ENCODE results near the gene ARRB1.
A peak's percentile ranks its signal among the peaks of the same experiment; 100 is the strongest.

GRCh38 chr11:75342966-75343870 lies 8.2 kb downstream of the ARRB1 start:
- TF ChIP-seq PHB2 (IDR thresholded peaks at IDR 0.05; ENCODE audit: partially characterized antibody) (no peak), TAF1 (CRISPR knock-in tag; IDR thresholded peaks at IDR 0.05) (no peak), ZNF782 (CRISPR knock-in tag; IDR thresholded peaks at IDR 0.05; ENCODE audit: borderline replicate concordance) (no peak), DBP (CRISPR knock-in tag; IDR thresholded peaks at IDR 0.05; ENCODE audit: not compliant biosample characterization) (no peak), TFDP2 (CRISPR knock-in tag; IDR thresholded peaks at IDR 0.05) (no peak), NR2F2 (IDR thresholded peaks at IDR 0.05; ENCODE audit: borderline replicate concordance, low read depth) (no peak), ZNF460 (CRISPR knock-in tag; IDR thresholded peaks at IDR 0.05; ENCODE audit: borderline replicate concordance) (no peak), POLR2AphosphoS5 (IDR thresholded peaks at IDR 0.05; ENCODE audit: low read depth, low read length) (no peak), BCL6 (CRISPR knock-in tag; IDR thresholded peaks at IDR 0.05) (peak; percentile 32; the same call in 1 of the 2 replicates), HMGXB4 (CRISPR knock-in tag; IDR thresholded peaks at IDR 0.05; ENCODE audit: borderline replicate concordance in 1 of 2, low read depth in 1 of 2) (no peak), KLF15 (CRISPR knock-in tag; IDR thresholded peaks at IDR 0.05; ENCODE audit: borderline replicate concordance) (no peak), ZNF337 (CRISPR knock-in tag; IDR thresholded peaks at IDR 0.05; ENCODE audit: borderline replicate concordance, low read depth) (no peak), CTCF (CRISPR knock-in tag; IDR thresholded peaks at IDR 0.05) (no peak), ZNF329 (CRISPR knock-in tag; IDR thresholded peaks at IDR 0.05; ENCODE audit: low read depth) (no peak)
